Hematopoietic multipotent progenitor cell treated with erythropoietin and hydrocortisone succinate and interleukin-3 and kit ligand, for 8 days (in vitro differentiated cells): ENCODE measurements around the gene EIF3M.
"Not testable (repeated sequence)": the region's sequence is repeated elsewhere in the genome, so short reads cannot be mapped to it uniquely, and the experiment has no call there.

Source experiments
- DNase-seq: peaks from one replicate; pipeline ENCODE4 v3.0.0-alpha.2; 2015

EIF3M gene

DNA sequence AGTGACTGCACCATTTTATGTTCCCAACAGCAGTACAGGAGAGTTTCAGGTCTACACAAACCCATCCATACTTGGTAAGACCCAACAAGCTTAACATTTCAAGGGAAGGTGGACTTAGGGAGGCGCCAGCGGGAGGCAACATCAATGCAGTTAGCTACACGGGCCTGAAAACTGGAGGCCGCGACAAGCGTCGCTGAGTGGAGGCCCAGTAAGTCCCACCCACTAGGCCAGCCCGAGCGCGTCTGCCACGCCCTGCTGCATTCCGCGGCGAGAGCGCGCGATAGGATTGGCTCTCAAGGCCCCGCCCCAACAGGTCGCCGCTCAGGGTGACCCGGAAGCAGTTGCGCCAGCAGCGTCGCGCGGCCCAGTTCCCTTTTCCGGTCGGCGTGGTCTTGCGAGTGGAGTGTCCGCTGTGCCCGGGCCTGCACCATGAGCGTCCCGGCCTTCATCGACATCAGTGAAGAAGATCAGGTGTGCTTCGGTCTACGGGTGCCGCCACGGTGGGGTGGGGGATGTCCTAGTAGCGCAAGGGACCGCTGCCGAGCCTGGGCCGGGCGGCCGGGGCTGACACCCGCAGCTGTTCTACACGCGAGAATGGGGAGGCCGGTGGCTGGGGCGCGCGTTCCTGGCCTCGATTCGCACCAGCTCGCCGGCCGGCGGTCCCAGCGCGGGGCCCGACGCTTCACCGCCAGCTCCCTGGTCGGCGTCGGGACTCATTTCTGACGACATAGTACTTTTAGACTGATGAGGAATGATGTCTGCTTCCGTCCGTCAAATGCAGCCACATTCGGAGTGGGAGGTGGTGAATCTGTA, at the start of gene EIF3M:
EIF3M (plus strand) TSS at position 373 of the 813 bp plus-strand sequence; CDS start at position 430, 57 bp downstream.
- DNase-seq = peak; percentile 97

DNA sequence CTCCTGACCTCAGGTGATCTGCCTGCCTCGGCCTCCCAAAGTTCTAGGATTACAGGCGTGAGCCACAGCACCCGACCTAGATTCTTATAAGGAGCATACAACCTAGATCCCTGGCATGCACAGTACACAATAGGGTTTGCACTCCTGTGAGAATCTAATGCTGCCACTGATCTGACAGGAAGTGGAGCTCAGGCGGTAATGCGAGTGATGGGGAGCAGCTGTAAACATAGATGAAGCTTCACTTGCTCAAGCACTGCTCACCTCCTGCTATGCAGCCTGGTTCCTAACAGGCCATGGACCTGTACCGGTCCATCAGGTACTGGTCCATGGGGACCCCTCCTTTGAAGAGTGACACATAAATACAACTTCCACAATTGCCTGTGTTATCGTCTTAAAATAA, 44.8 kb upstream of the EIF3M start:
- DNase-seq = no peak

DNA sequence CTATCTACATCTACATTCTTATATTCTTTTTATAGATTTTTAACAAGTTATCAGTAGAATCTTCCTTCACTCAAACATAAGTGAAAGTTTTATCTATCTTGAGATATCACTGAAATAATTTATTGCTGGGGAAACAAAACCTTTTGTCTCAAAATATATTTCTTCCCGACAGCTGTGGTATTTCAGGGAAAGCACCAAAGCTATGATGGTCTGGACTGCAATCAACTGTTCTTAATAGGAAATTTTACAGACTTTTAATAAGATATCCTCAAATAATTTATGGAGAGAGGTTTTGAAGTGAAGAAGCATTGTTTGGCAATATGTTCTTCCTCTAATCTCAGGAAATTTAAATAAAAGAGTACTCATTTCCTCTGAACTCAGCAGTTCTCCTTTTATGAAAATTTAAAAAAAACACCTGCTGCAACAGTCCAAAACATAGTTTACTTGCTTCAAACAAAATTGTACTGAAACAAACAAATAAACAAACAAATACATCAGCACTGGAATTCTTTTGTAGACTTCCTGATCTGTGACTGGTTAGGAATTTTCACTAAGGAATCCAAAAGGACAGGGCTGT, 33.9 kb upstream of the EIF3M start:
- no peak for DNase-seq

- no peak for DNase-seq
Observed at GRCh38 chr11:32550207-32550606, 33.4 kb upstream of the EIF3M start.

DNA sequence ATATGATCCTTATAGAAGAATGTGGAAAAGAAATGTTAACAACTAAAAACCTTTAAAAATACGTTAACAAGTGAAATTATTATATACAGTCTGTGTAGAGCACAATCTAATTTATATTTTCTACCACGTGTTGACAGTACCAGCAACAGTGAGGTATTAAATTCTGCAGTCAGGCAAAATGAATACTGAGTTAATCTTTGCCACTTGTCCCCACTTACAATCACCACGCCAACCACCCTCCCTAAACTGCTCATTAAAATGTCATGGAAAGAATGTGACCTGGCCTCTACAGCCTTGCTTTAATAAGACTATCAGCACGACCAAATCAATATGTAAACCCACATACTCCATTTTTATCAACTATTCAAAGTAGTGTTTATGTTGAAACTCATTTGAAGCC, 28.5 kb upstream of the EIF3M start:
- DNase-seq = no peak

- DNase-seq = no peak
Observed at GRCh38 chr11:32555895-32556294, 27.7 kb upstream of the EIF3M start.

DNA sequence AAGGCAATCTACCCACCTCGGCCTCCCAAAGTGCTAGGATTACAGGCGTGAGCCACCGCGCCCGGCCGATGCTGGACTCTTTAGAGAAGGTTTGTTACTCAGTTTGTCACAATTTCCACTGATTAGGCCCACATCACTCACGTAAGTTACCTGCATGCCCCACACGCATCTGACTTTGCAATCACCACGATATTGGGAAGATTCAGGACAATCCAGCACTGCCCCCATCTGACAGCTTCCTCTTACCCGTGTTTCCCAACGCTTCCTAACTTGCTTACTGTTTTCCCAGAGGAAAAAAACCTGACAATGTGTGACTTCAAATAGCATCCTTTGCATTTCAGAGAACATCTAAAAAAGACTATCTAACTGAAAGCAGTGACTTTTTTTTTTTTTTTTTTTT, 21.8 kb upstream of the EIF3M start:
- DNase-seq = no peak

DNA sequence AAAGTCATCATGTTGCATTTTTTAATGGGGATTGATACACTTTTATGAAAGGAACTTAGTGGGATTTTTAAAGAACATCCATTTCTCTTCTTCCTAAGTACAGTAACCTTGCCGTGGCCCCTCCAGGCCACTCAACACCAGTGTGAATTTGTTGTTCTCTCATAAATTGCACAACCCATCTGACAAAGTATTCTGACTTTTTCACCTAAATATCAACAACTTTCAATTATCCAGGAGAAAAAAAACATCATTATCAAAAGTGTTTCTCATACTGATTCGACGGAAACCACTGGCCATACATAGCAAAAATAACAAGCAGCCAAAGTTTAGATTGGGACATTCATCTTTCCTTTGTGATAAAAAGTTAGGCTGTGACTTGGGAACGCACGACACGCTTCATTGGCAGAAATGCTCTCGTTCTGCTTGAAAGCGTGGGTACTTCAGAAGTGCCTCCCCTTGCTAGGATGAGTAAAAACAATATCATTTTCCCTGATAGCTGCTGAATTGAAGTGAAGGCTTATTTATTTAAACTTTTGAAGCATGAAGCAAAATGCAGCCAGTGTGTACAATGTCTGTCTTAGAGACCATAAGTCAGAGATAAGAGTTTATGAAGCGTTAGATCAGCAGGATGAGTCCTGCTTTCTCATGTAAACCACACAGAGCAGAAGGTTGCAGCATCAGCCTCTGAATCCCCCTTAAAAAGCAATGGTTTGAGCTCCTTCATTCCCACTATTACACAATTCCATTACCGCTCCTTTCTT, 20.6 kb upstream of the EIF3M start:
- DNase-seq = no peak

DNA sequence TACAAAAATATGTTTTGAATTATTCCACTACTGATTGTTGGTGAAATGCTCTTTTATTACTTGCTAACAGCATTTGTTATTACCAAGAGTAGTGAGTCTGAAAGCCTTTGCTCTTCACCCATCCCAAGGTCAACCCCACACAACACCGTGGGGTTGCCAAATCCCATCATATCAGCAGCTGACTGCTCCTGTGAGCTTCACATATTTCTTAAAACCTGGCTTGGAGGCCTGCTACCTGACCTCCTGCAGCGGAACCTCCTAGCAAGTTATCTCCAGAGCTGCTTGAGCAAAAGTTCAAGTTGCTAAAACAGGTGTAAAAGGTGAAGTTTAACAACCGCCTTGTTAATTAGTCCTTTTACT, 20.1 kb upstream of the EIF3M start:
- no peak for DNase-seq

- DNase-seq = no peak
Observed at GRCh38 chr11:32566517-32566916, 17.1 kb upstream of the EIF3M start.

DNA sequence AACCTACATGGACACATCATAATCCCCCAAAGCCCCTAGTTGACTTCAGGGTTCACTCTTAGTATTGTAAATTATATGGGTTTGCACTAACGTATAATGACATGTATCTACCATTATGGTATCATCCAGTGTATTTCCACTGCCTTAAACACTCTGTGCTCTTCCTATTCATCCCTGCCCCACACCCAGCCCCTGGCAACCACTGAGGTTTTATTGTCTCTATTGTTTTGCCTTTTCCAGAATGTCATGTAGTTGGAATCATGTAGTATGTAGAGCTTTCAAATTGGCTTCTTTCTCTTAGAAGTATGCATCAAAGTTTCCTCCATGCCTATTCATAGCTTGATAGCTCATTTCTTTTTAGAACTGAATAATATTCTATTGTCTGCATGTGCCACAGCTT, 16.5 kb upstream of the EIF3M start:
- DNase-seq = no peak

DNA sequence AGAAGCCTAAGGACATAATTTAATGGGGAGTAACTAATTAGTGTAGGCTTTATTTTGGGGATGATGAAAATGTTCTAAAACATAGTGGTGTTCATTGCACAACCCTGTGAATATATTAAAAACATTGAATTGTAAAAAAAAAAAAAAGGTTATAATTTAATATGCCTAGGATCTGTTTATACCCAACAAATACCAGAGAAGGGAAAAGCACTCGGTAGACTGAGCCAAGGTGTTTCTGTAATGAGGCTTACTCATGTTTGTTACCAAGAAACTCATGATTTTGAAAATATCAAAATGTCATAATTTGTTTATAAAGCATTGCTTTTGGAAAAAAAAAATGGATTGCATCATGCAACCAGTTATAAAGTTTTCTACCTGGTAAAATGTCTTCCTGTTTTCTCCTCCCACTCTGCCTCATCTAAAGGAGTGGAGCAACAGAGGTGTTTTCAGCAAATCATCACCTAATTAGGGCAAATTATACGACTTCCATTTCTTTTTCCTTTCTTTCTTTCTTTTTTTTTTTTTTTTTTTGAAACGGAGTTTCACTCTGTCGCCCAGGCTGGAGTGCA, 14.2 kb upstream of the EIF3M start:
- no peak for DNase-seq

DNA sequence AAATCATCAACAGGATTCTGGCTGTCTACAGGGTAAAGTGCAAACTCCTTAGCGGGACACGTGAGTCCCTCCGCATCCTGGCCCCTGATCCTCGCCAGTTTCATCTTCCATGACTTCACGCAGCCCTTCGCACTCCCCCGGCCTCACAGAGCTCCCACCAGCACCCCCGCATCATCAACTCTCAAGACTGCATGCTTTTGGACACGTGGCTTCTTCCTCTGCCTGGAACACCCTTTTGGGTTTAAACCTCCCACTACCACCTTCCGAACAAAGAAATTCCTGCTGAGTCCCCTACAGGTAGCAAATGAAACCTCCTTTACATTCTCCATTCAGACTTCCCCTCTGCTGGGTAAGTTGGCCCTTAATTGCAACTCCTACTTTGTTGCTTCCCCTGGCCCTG, 12.6 kb upstream of the EIF3M start:
- DNase-seq = no peak

GRCh38 chr11:32573228-32573627, 10.4 kb upstream of the EIF3M start:
- no peak for DNase-seq

DNA sequence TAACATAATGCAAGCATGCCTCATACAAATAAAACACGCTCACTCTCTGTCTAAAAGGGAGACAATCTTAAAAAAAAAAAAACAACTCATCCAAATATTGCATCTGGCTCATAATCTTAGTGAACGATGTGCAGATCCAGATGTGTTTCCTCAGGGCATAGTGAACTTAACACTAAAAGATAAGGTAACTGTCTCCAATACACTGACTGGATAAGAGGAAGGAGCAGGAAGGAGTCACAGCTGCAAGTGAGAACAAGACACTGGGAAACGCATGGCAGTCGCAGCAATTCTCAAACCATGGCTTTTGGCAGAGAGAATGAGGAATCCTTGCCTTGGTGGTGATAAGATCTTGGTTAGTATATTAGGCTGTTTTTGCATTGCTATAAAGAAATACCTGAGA, 9.2 kb upstream of the EIF3M start:
- DNase-seq = no peak

GRCh38 chr11:32575070-32575469, 8.6 kb upstream of the EIF3M start:
- no peak for DNase-seq

DNA sequence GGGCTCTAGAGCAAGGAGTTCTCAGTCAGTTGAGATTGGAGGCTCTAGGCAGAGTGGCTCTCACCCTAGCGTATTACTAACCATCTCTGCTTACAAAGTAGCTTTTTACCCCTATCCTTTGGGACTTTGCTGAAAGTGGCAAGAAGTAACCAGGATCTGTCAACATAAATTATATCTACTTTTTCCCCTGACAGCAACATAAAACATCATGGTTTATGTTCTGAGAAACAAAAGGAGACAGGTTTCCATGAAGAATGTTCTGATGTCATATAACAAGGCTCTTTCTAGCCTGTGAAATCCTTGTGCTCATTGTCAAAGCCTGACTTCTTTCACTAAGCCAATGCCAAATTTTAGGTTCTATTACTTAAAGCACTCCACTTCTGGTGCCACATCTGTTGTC, 7.2 kb upstream of the EIF3M start:
- no peak for DNase-seq

DNA sequence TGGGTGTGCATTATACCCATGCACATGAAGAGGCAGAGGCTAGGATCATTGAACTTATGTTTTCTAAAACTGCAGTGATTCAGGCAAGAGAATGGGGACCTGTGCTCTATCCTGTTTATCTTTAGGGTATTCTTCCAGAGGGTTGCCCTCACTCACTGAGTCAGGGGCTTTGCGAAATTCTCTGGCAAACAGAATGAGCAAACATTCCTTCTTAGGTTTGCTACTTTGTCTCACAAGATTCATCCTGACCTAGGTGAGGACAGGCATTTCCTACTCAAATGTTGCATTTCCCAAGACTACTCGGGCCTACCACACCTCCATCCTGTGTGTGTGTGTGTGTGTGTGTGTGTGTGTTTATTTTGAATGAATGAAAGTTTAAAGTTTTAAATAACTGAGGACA, 2.7 kb upstream of the EIF3M start:
- no peak for DNase-seq

DNA sequence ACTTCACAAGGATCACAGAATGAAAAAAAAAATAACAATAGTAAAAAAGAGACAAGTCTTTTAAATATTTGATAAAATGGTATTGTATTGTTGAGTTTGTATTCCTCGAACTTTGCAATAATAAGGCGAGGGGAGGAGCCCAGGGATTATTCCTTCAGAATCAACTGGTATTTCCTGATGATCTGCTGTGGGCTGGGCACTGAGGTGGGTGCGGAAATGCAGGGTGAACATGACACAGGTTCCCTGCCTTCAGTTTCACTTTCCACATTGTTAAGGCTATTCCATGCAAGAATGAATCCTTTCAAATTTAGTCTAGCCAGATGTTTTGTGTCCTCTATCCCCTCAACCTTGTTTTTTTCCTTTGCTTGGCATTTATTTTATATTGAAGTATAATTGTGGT, 2.1 kb upstream of the EIF3M start:
- no peak for DNase-seq

DNA sequence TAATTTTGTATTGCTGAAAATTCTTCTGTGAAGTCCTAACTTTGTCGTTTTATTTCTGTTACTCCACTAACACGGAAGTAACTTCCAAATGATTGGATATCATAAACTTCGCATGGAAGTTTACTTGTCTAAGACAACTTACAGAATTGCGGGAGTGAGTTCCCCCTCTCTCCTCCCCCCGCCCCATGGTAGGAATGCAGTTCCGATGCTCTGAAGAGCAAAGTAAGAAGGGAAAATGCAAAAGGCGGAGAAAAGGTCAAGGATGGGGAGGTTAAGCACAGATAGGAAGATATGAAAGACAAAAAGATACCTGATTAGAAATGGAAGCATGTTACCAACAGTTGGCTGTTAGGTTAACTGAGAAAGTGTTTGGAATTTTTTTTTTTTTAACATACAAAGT, 1.3 kb downstream of the EIF3M start:
- no peak for DNase-seq

DNA sequence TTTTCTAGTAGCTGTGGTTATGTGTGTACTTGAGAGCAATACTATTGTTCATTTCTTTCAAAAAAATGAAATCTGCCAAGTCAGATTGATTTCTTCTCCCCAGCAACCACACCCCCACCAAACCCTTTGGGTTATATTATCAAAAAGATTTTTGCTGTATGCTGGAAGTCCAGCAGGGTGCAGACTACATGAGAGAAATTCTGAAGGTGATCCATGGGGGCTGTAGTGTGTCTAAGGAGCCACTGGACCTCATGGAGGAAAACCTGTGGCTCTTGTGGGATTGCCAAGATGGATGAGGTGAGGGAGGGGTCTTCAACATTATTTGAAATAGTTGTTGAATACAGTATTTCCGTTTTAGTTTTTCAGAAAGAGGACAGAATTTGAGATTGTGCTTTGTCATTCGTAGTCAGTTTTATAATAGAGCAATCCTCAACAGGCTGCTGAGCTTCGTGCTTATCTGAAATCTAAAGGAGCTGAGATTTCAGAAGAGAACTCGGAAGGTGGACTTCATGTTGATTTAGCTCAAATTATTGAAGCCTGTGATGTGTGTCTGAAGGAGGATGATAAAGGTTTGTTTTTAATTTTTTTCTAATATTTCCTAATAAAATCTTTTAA, 3.1 kb downstream of the EIF3M start:
- peak; percentile 56 for DNase-seq

GRCh38 chr11:32594272-32594671, 10.6 kb downstream of the EIF3M start:
- DNase-seq = peak; percentile 45

- not testable (repeated sequence) for DNase-seq
Observed at GRCh38 chr11:32596114-32596513, 12.5 kb downstream of the EIF3M start.
